Transverse colon (tissue), 4 donors: ENCODE data around the gene AGMO. TPM values are rescaled to one million over a fixed set of nuclear protein-coding genes. Genes with fewer than 3 reads are reported as not detected.

Source experiments
- DNase-seq: peaks from one replicate; pipeline ENCODE4 v3.0.0-alpha.2; 2019
- H3K27ac ChIP-seq, 4 donors: fragments of 200-600 bp; sonication (generic); 2 replicates each; pipeline ENCODE4 v1.5.1; 2016 to 2018; ENCODE audit warnings: inconsistent platforms in 4 of 4
- H3K27me3 ChIP-seq: fragments of 200-600 bp; sonication (generic); 2 replicates; pipeline ENCODE4 v1.5.1; 2017; ENCODE audit warnings: inconsistent platforms
- H3K36me3 ChIP-seq, 4 donors: fragments of 200-600 bp; sonication (generic); 2 replicates each; pipeline ENCODE4 v1.5.1; 2017 to 2019; ENCODE audit warnings: inconsistent platforms in 4 of 4
- H3K4me1 ChIP-seq, 4 donors: fragments of 200-600 bp; sonication (generic); 2 replicates each; pipeline ENCODE4 v1.5.1; 2017 to 2020; ENCODE audit warnings: inconsistent platforms in 4 of 4
- H3K4me3 ChIP-seq, 4 donors: fragments of 200-600 bp; sonication (generic); 1 replicate in 1 of 4; 2 replicates in 3 of 4; pipeline versions ENCODE4 v1.5.1 to v1.6.1; 2017 to 2019; ENCODE audit warnings: inconsistent platforms in 4 of 4
- H3K9me3 ChIP-seq, 2 donors: fragments of 200-600 bp; sonication (generic); 2 replicates each; pipeline ENCODE4 v1.5.1; 2017 to 2019; ENCODE audit warnings: inconsistent platforms in 2 of 2
- CTCF ChIP-seq, 5 experiments: fragments of 200-600 bp in 3 of 5; fragments of 450-650 bp in 2 of 5; sonication (generic) in 3 of 5; IDR thresholded peaks; 1 replicate in 2 of 5; 2 replicates in 3 of 5; pipeline ENCODE4 v1.5.1; 2016 to 2017; ENCODE audit warnings: antibody characterized with exemption in 5 of 5, inconsistent platforms in 3 of 5, mild to moderate bottlenecking in 2 of 5, moderate library complexity in 1 of 5
- EP300 ChIP-seq: sonication (generic); formaldehyde crosslinking; IDR thresholded peaks from one replicate; pipeline ENCODE4 v1.6.1; 2017; ENCODE audit warnings: antibody characterized with exemption, low read depth
- POLR2A ChIP-seq: fragments of 450-650 bp; IDR thresholded peaks from one replicate; pipeline ENCODE4 v1.6.1; 2016; ENCODE audit warnings: antibody characterized with exemption, mild to moderate bottlenecking, moderate library complexity
- POLR2AphosphoS5 ChIP-seq, 3 donors: sonication (generic); formaldehyde crosslinking; IDR thresholded peaks; one replicate each; pipeline ENCODE4 v1.6.1; 2016; ENCODE audit warnings: antibody characterized with exemption in 3 of 3
- WGBS, 2 donors: methylation state at CpG; one replicate each; pipeline ENCODE4 v1.1.5; 2018; ENCODE audit warnings: low coverage in 1 of 2; 5-methylcytosine and 5-hydroxymethylcytosine counted together
- in situ Hi-C, 4 donors: fragments of 200-750 bp; cut with MboI; loops; one replicate each; pipeline versions ENCODE4 v1.15.0 to v1.15.1; 2017; ENCODE audit warnings: low sequenced_read_pairs in 3 of 4, low pct_ligation_motif_present in 1 of 4, low pct_unique_long_range_greater_than_20kb in 1 of 4
- intact Hi-C: fragments of 100-400 bp; cut with DNase I; formaldehyde crosslinking; loops from one replicate; pipeline ENCODE4 v1.15.1; 2023; ENCODE audit warnings: low total_unique reads
- total RNA-seq, 4 donors: library from RNA; depleted of rRNA; stranded (reverse); fragments of >200 nt; gene quantifications; one replicate each; pipeline ENCODE4 v1.1.0, GENCODE V29; 2016

AGMO gene
- total RNA-seq, 4 donors from 2014 or later = 1.5 to 5.7 (median 2.7) TPM; not detected in 1

- no peak overlapping the region for H3K27ac ChIP-seq
- intact Hi-C loops = loop anchor here (10.0 kb wide), 1 partner anchor 755 kb away; no protein-coding TSS in a partner anchor
- TF ChIP-seq EP300 (no peak), POLR2AphosphoS5 (IDR thresholded peaks at IDR 0.05) (no peak), POLR2A (no peak), CTCF (IDR thresholded peaks at IDR 0.05) (no peak)
- WGBS, 2 donors = 55 to 67% methylated on average over 1 of the region's 1 CpG
- in situ Hi-C loops = loop anchor here (10.0 to 25.0 kb wide), 5 partner anchors 402 to 777 kb away; no protein-coding TSS in a partner anchor
- no peaks in the 10 kb centered on the region for H3K36me3 ChIP-seq
- no peaks in the 10 kb centered on the region for H3K9me3 ChIP-seq
- H3K4me1 ChIP-seq = no peaks in the 10 kb centered on the region
- H3K27me3 ChIP-seq = no peaks in the 10 kb centered on the region
- DNase-seq = no peak
- no peak overlapping the region for H3K4me3 ChIP-seq
Observed at GRCh38 chr7:15309872-15310271, 251.9 kb downstream of the AGMO start.

GRCh38 chr7:15308821-15309220 lies 253.0 kb downstream of the AGMO start:
- no peaks in the 10 kb centered on the region for H3K9me3 ChIP-seq
- no peak overlapping the region for H3K27ac ChIP-seq
- DNase-seq = no peak
- H3K36me3 ChIP-seq = no peaks in the 10 kb centered on the region
- no peaks in the 10 kb centered on the region for H3K27me3 ChIP-seq
- TF ChIP-seq POLR2A (no peak), CTCF (IDR thresholded peaks at IDR 0.05) (no peak), EP300 (no peak), POLR2AphosphoS5 (IDR thresholded peaks at IDR 0.05) (no peak)
- no peak overlapping the region for H3K4me3 ChIP-seq
- in situ Hi-C loops (loop anchor here in 3 of 4 donors (25.0 kb wide), 3 partner anchors 403 to 778 kb away; no protein-coding TSS in a partner anchor), intact Hi-C loops (loop anchor here (10.0 kb wide), 1 partner anchor 756 kb away; no protein-coding TSS in a partner anchor)
- 87 to 100% methylated on average over 2 to 3 of the region's 3 CpGs for WGBS, 2 donors
- no peaks in the 10 kb centered on the region for H3K4me1 ChIP-seq

- H3K27me3 ChIP-seq = no peaks in the 10 kb centered on the region
- H3K27ac ChIP-seq = no peak overlapping the region
- no peak for DNase-seq
- TF ChIP-seq CTCF (IDR thresholded peaks at IDR 0.05) (no peak), EP300 (no peak), POLR2A (no peak), POLR2AphosphoS5 (IDR thresholded peaks at IDR 0.05) (no peak)
- no peak overlapping the region for H3K4me3 ChIP-seq
- no peaks in the 10 kb centered on the region for H3K4me1 ChIP-seq
- no peaks in the 10 kb centered on the region for H3K9me3 ChIP-seq
- intact Hi-C loops (loop anchor here (10.0 kb wide), 1 partner anchor 759 kb away; no protein-coding TSS in a partner anchor), in situ Hi-C loops (loop anchor here in 3 of 4 donors (25.0 kb wide), 3 partner anchors 406 to 781 kb away; no protein-coding TSS in a partner anchor)
- no peaks in the 10 kb centered on the region for H3K36me3 ChIP-seq
Observed at GRCh38 chr7:15306296-15306695, 255.5 kb downstream of the AGMO start.

- H3K27me3 ChIP-seq = no peaks in the 10 kb centered on the region
- no peaks in the 10 kb centered on the region for H3K9me3 ChIP-seq
- H3K4me3 ChIP-seq = no peak overlapping the region
- in situ Hi-C loops = loop anchor here in 3 of 4 donors (25.0 kb wide), 3 partner anchors 407 to 782 kb away; no protein-coding TSS in a partner anchor
- H3K36me3 ChIP-seq = no peaks in the 10 kb centered on the region
- intact Hi-C loops = loop anchor here (10.0 kb wide), 1 partner anchor 760 kb away; no protein-coding TSS in a partner anchor
- no peak for TF ChIP-seq POLR2A
- no peak for TF ChIP-seq POLR2AphosphoS5 (IDR thresholded peaks at IDR 0.05)
- no peak for TF ChIP-seq EP300
- peak; percentile 61 to 73 (median 68) for TF ChIP-seq CTCF (IDR thresholded peaks at IDR 0.05)
- DNase-seq = peak; percentile 23
- WGBS, 2 donors = 49 to 58% methylated on average over 2 of the region's 2 CpGs
- no peak overlapping the region for H3K27ac ChIP-seq
- H3K4me1 ChIP-seq = no peaks in the 10 kb centered on the region
Observed at GRCh38 chr7:15305002-15305600, 256.7 kb downstream of the AGMO start.
